ENCODE measurements around the gene CORO2A.
A peak's percentile ranks its signal among the peaks of the same experiment; 100 is the strongest.
"Not testable (repeated sequence)": the region's sequence is repeated elsewhere in the genome, so short reads cannot be mapped to it uniquely, and the experiment has no call there.

The CORO2A gene

GRCh38 chr9:98105006-98105405 lies 87.4 kb downstream of the CORO2A start:
- DNase-seq (ENCODE audit: low read depth) = no peak

GRCh38 chr9:98104445-98104881 lies 88.0 kb downstream of the CORO2A start:
- DNase-seq (ENCODE audit: low read depth) = no peak

- DNase-seq (ENCODE audit: low read depth) = no peak
Measured at GRCh38 chr9:98101868-98102273, 90.6 kb downstream of the CORO2A start.

GRCh38 chr9:98101416-98101815 lies 91.0 kb downstream of the CORO2A start:
- no peak for DNase-seq (ENCODE audit: low read depth)

GRCh38 chr9:98100456-98100855 lies 92.0 kb downstream of the CORO2A start:
- DNase-seq (ENCODE audit: low read depth) = no peak

GRCh38 chr9:98099898-98100297 lies 92.5 kb downstream of the CORO2A start:
- no peak for DNase-seq (ENCODE audit: low read depth)

GRCh38 chr9:98099346-98099745 lies 93.1 kb downstream of the CORO2A start:
- no peak for DNase-seq (ENCODE audit: low read depth)

GRCh38 chr9:98097836-98098235 lies 94.6 kb downstream of the CORO2A start:
- no peak for DNase-seq (ENCODE audit: low read depth)

GRCh38 chr9:98096091-98096490 lies 96.3 kb downstream of the CORO2A start:
- DNase-seq (ENCODE audit: low read depth) = no peak

- no peak for DNase-seq (ENCODE audit: low read depth)
Measured at GRCh38 chr9:98095401-98095800, 97.0 kb downstream of the CORO2A start.

- no peak for DNase-seq (ENCODE audit: low read depth)
Measured at GRCh38 chr9:98094851-98095250, 97.6 kb downstream of the CORO2A start.

- no peak for DNase-seq (ENCODE audit: low read depth)
Measured at GRCh38 chr9:98094316-98094715, 98.1 kb downstream of the CORO2A start.

- DNase-seq (ENCODE audit: low read depth) = no peak
Measured at GRCh38 chr9:98092613-98092931, 99.9 kb downstream of the CORO2A start.

GRCh38 chr9:98091735-98092612 lies 100.5 kb downstream of the CORO2A start:
- no peak for DNase-seq (ENCODE audit: low read depth)

- DNase-seq (ENCODE audit: low read depth) = not testable (repeated sequence)
Measured at GRCh38 chr9:98090674-98091073, 101.8 kb downstream of the CORO2A start.

GRCh38 chr9:98087420-98088354 lies 104.8 kb downstream of the CORO2A start:
- peak; percentile 16 for DNase-seq (ENCODE audit: low read depth)

- no peak for DNase-seq (ENCODE audit: low read depth)
Measured at GRCh38 chr9:98086461-98086860, 106.0 kb downstream of the CORO2A start.

- no peak for DNase-seq (ENCODE audit: low read depth)
Measured at GRCh38 chr9:98085944-98086343, 106.5 kb downstream of the CORO2A start.

GRCh38 chr9:98085058-98085457 lies 107.4 kb downstream of the CORO2A start:
- DNase-seq (ENCODE audit: low read depth) = no peak

GRCh38 chr9:98084396-98084795 lies 108.0 kb downstream of the CORO2A start:
- no peak for DNase-seq (ENCODE audit: low read depth)

GRCh38 chr9:98083566-98084183 lies 108.8 kb downstream of the CORO2A start:
- no peak for DNase-seq (ENCODE audit: low read depth)

GRCh38 chr9:98083061-98083501 lies 109.4 kb downstream of the CORO2A start:
- DNase-seq (ENCODE audit: low read depth) = no peak
